ENCODE results near the gene OSBPL3.

The OSBPL3 gene

DNA sequence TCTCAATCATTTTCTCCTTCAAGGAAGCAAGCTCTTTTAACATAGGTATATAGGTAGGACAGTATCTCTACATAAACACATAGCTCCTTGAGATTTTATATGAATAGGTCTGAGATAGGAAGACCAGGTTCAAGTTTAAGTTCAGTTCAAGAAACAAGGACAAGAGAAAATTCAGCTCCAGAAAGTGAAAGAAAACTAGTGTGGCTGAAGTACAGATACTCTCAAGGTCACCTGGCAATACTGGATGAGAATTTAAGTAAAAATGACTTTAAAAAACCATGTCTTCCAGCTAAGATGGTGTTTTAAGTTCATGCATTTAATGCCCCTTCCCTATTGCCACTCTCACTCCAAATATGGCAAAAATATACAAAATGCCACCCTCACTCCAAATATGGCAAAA, 91.3 kb downstream of the OSBPL3 start:
- DNase-seq = no peak

DNA sequence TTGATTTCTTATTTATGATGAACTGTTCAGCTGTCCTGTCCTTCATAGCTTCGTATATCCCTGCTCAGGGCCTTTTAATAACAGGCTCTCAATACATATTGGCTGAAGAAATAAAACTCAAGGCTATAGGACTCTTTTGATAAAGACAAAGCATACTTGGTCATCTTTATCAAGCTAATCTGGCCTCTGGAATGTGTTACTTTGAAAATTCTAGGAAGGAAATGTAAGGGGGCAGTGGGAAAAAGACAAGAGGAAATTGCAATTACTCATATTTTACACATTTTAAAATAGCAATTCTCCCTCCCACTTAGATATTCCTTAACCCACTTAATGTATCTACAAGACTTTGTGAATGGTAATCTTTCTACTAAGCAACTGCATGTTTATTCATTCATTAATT, 94.3 kb downstream of the OSBPL3 start:
- DNase-seq = no peak

DNA sequence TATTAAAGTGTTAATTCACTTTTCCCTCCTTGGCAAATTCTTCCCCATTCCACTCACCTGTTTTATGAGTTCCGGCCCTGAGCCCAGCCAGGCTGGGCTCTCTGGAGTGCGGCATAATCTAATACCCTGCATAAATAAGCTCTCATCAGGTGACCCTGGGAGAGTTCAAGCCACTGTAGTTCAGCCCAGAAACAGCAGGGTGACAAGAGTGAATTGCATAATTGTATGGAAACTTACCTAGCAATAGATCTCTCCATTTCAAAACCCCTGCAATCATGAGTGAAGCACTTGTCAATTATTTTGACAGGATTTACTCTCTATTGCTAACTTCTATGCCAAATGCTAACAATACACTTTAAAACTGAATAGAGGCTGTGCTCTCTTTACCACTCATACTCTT, 94.7 kb downstream of the OSBPL3 start:
- DNase-seq = no peak

DNA sequence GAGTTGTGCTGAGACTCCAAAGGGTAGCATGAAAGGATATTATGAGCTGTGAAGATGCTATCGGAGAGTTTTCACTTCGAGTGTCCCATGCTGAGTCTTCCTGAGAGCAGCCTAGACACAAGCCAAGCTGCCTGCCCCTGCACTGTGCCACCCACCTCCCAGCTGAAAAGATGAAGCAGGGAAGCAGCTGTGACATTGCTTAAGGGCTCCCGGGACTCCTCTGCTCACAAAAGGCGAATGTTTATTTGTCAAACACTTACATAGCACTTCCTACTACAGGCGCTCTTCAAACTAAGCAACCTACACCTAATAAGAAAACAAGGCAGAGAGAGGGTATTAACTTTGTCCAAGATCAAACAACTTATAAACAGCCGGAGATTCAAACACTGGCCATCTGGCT, 95.6 kb downstream of the OSBPL3 start:
- DNase-seq = no peak

DNA sequence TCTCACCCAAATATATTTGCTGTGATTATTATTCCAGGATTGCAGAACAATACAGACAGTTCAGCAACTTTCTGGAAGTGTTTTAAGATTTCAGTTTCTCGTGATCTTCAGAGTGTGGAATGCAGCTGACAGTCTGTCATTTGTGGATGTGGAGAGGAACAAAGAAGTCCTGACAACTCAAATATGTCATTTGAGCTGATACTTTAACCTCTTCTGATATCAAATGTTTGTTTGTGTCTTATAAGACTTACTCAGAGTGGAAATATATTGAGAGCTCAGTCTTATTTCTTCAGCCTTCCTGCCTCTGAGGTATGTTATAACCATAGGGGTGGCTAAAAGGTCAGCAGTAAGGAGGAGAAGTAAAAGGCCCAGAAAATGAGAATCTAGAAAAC, 96.4 kb downstream of the OSBPL3 start:
- DNase-seq = no peak

DNA sequence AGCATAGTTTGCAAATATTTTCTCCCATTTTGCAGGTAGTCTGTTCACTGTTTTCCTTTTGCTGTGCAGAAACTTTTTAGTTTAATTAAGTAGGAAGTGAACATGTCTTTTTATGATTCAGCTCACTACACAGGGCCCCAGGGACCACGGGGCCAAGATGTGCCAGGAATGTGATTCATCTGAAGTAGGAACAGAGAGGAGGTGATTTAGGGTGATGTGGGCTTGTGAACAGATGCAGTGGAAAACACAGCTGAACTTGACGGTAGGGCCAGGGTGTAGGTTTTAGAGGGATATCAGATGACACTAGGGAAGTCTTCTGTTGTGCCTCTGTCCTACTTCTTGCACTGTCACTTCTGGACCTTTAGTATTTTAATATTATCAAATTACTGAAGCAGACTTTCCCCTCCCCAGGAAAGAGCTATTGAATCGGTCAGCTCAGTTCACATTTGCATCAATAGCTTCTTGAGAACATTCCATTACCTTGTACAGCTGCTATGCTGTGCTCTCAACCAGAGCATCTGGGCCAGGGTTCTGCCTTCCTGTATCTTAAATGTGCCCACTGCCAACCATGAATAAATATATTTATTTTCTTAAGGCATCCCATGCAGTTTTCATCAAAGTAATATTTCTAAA, 96.9 kb downstream of the OSBPL3 start:
- no peak for DNase-seq

DNA sequence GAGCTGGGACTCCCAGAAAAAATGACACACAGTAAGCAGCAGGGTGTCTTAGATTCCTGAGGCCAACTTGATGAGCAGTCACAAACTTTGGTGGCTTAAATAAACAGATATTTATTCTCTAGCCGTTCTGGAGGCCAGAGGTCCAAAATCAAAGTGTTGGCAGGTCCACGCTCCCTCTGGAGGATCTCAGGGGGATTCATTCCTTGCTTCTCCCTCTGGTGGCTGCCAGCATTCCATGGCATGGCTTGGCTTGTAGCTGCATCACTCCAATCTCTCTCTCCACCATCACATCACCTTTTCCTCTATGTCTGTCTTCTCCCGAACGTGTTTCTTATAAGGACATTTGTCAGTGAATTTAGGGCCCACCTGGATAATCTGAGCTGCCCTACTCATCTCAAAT, 98.4 kb downstream of the OSBPL3 start:
- DNase-seq = no peak

DNA sequence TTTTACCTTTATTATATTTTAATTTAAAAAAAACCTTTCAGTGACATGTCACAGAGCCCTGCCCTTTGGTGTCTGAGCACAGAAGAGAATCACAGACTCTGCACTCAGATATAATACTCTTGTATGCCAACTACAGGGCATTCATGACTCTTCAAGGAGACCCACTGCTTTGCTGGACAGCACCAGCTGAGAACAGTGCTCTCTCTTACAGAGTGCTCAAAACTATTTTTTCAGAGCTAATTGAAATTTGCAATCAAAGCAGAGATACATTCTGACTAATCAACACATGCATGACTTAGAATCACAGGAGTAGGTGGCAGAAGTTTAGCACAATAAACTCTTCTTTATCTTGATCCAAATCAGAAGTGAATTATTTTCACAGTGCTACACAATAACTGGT, 99.1 kb downstream of the OSBPL3 start:
- DNase-seq = no peak

DNA sequence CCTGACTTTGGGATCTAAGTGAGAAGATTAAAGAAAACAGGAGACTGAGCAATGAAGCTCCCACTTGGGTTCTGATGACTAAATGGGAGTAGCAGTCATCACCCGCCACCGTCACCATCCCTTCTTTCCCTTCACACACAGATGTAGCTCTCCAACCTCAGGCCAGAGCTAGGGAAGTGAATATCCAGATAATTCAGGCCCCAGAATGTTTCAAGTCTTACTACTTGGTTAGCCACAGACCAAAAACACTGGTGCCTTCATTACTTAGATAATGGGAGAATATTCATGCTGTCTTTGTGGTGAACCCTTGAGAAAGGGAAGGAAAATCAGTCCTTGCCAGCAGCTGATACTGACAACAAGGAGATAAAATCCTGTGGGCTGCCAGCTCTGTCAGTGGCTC, 100.7 kb downstream of the OSBPL3 start:
- no peak for DNase-seq

DNA sequence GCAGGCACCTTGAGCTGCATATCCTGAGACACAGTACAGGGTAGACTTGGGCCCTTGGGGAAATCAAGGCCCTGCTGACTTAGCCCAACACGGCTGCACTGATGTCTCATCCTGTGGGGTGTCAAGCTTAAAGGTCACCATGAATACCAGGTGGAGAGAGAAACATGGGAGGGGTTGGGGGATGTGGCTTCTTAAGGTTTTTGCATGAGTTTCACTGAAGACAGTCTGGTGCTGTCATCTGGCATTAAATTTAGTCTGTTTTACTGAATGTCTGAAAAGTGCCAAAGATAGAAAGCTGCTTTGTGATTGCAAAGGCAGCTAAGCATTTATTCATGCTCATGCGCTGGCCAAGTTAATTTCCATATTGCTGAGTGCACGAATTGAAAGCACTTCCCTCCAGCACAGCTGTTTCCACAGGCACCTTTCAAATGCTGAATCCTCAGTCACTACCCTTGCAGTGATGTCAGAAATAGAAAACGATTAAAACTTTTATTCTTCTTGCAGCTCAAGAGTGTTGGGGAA, 102.1 kb downstream of the OSBPL3 start:
- DNase-seq = no peak

DNA sequence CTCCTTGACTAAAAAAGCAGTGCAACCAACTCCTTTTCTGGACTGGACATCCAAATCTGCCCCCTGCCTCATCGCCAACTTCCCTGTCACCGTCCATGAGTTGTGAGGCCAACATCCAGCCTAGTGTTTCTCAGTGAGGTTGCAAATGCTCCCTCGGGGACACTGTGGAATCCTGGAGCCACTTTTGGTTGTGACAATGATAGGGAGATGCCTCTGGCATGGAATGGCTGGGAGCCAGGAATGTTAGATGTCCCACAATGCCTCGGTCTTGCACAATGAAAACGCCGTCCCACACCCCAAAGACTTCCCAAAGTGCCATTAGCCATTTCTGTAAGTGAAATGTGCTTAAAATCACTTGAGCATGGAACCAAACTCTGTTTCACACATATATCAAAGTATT, 105.2 kb downstream of the OSBPL3 start:
- no peak for DNase-seq

DNA sequence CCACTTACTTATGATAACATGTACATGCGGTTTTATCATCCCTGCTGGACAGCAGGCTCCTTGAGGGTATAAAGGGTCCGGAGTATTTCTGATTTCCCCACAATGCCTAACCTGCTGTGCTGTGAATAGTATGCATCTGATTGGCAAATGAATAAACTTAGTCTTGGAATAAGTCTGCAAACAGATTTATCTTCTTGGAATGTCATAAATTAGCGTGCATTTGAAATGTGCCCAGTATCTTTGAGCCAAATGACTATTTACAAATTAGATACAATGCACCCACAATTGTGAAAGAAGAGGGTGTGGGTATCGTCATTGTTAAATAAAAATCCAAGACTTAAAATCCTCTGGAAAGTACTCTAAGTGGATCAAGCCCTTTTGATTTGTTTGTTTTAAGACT, 106.0 kb downstream of the OSBPL3 start:
- no peak for DNase-seq

DNA sequence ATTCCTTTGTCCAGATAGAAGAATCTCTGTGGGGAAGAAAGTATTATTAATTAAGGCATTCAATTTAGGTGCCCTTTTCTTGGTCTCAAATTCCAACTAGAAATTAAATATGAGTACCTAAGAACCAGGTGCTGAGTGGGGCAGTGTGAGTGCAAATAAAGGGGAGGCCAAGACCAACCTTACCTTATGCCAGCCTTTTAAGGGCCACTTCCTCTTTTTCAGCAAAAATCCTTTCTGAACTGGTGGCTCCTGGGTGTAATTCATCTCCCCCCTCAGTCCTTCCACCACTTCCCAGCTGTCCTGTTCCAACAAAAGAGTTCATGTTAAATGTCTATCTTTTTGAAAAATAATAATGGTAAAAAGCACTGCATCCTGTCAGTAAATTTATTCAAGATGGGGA, 108.2 kb downstream of the OSBPL3 start:
- DNase-seq = no peak

DNA sequence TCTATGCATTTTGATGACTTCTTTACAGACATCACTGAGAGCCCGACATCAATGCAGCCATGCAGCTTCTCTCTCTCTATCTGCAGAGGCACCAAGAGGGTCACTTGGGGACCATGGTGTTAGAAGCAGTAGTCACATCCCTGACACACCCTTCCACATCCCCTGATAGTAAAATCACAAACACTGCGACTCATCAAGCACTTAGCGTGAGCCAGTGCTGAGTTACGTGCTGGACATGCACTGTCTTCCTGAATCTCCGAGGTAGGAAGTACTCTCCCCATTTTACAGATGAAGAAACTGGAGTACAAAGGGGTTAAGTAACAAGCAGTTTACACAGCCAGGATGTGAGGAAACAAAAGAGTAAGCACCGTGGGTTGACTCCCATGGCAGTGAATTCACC, 109.2 kb downstream of the OSBPL3 start:
- DNase-seq = no peak

DNA sequence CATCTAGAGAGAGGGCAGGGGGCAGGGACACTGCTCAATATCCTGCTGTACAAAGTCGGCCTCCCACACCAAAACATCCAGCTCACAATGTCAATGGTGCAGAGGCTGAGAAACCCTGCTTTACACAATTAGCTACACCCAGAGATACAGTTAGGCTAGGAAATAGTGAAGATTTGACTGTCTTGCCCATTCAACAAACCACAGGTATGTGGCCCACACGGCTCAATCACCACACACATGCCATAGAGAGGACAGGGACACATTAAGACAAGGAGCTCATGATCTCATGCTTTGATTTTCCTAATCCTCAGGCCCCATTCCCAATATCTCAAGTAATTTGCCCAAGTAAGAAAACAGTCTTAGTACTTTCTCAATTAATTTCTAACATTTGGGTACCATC, 110.4 kb downstream of the OSBPL3 start:
- no peak for DNase-seq

DNA sequence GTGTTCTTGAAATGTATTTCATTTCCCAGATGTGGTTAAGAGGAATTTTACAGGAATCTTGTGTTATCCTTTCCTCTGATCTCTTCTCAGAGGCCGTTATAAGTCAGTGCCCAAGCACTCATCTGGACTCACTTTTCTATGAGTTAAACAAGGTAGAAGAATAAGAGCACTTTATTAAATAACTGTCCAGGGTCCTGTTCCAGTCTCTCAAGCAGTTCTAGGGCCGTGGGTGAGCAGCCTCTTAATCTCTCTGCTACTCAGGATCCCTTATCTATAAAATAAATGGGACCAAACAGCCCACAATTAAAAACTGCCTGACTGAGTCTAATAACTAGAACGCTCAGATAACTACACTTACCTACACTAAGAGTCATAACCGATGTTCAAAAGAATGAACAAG, 111.2 kb downstream of the OSBPL3 start:
- no peak for DNase-seq

DNA sequence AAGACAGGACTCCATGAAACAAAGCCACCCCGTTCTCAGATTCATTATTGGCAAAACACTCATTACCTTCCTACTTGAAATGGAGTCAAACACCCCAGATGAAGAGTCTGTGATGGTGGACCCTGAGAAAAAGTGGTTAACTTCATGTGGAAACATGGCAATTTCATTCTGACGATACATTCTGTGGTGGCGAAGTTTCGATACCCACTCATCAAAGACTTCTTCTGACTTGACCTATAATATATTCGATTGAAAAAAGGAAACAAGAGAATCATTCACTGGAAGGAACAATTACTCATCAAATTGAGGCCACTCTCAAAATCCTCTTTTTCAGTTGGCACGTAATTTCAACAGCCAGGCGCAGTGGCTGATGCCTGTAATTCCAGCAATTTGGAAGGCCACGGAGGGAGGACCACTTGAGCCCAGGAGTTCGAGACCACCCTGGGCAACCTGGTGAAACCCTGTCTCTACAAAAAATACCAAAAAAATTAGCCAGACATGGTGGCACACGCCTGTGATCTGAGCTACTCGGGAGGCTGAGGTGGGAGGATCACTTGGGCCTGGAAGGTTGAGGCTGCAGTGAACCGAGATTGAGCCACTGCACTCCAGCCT, 113.9 kb downstream of the OSBPL3 start:
- DNase-seq = no peak

DNA sequence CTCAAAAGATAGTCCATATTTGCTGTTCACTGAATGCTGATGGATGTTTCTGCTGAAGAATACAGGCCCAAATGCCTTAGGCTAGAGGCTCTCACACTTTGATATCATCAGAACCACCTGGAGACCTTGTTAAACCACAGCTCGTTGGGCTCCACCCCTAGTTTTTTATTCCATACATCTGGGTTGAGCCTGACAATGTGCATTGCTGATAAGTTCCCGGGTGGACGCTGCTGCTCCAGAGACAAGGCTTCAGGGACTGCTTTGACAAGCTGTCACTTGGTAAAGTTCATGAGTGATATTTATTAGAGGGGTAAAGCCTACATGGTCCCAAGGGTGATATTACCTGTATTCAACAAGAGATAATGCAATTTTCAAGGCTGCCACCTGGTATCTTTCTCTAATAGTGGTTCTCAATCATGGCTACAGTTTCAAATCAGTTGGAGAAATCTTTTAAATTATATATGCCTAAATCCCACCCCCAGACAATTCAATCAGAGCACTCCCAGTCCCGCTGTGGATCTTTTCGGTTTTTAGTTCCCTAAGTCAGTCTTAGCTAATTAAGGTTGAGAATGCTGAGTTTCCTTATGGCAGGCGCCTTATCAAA, 115.7 kb downstream of the OSBPL3 start:
- no peak for DNase-seq

DNA sequence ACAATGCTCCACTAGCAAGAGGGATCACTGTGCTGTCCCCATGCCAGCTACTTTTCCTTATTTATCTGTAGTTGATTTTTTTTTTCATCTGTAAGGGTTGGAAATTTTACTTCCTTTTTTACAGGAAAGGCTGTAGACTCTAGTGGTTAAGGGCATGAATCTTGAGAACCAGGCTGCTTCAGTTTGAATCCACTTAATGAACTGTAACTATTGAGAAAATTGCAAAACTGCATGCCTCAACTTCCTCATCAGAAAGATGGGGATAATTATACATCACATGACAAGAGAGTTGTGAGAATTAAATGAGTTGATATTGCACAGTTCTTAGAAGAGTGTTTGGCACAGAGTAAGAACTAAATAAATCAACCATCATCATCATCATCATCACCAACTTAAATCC, 116.4 kb downstream of the OSBPL3 start:
- no peak for DNase-seq

DNA sequence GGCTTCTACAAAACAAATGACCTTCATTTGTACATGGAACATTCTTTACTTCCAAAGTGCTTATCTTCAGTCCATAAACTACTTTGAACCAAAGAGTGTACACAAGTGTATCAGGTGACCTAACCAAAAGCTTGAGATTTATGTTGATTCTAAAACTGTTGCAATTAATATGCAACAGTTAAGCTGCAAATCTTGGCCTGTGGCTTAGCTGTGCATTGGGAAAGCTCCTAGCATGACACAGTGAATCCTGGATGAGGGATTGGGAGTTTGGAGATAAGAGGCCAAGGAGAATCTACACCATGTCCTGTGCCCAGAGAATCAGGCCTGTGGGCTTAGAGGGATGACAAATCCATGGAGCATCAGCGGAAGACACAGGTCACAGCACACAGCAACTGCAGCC, 117.5 kb downstream of the OSBPL3 start:
- no peak for DNase-seq

DNA sequence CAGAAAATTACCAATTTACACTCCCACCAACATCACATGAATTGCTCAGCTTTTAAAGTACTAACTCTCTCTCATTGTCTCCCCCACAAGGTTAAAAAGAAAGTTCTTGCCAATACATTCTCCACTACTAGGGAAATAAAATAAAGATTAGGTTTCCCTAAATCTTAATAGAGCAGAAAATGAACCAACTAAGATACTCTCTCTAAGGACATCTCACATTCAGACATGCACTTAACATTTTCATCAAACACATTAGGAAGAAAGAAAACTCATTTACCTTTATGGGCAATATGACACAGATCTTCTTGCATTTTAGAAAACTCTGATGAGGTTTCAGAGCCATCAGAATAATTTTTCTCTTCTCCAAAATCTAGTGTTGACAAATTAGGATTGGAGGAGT, 118.6 kb downstream of the OSBPL3 start:
- DNase-seq = no peak

DNA sequence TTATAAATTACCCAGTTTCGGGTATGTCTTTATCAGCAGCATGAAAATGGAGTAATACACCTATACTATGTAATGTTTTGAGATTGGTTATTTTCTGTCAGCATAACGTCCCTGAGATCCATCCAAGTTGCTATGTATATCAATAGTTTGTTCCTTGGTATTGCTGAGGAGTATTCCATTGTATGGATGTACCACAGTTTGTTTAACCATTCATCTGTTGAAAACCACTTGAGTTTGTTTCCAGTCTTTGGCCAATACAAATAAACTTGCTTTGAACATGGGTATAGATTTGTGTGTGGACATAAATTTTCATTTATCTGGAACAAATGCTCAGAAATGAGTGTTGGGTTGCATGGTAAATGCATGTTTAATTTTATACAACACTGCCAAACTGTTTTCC, 119.4 kb downstream of the OSBPL3 start:
- no peak for DNase-seq

DNA sequence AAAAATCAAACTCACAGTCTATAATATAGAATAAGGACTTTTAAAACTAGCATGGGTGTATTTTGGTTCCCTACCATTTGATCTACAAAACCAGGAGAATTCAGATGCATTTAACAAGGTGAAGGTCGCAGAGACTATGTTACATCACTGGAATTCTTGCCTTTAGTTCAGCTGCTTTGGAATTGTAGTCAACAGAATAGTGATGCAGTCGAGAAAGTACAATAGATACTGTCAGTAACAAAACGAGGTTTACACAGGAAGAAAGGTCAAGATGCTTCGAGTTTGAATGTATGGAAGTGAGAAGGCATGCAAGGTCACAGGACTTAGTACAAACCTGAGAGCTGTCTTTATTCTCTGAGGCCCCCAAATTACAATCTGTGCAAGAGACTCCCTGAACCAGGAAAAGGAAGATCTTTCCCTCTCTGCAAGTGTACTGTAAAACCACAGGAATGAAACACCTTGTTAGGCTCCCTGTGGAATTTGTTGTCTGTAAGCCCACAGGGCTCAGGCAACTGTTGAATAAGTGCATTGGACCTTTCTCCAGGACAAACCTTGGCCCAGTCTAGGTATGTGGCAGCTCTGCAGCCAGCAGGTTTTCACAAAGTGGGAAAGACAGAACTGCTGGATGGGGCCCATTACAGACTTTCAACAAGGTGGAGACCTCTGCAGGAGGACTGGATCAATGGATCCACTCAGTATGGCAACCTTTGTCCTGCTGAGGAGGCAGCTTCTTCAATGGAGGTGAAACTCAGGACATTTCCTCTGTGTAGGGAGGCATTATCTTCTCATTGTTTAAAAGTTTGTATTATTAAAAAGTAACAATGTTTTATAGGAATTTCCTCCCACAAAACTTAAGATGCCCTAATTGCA, 121.6 kb downstream of the OSBPL3 start:
- DNase-seq = no peak

DNA sequence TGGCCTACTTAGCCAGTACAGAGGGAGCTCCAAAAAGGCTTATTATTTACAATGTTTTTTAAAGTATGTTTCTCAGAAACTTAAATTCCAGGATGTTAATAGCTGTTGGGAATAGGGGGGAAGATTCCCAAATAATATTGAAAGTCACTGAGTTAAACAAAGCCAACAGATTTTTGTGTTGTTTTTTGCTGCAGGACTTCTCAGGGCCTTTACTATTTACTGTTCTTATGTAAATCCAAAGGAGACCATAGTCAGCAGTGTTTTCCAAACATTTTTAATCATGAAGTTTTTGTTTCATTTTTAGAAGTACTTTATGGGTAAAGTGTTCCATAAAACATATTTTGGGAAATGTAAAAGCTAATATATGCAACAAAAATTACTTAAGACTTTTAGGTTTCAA, 122.4 kb downstream of the OSBPL3 start:
- DNase-seq = no peak
